Dermis blood vessel endothelial cell (primary cell): Measurements from ENCODE around the gene SH3BP5. TPM values are rescaled to one million over a fixed set of nuclear protein-coding genes. Genes with fewer than 3 reads are reported as not detected.
A peak's percentile ranks its signal among the peaks of the same experiment; 100 is the strongest.

Experiments used
- DNase-seq: peaks from one replicate; pipeline ENCODE4 v3.0.0; 2010
- total RNA-seq: library from RNA; depleted of rRNA; stranded (reverse); fragments of >200 nt; gene quantifications from 2 replicates; pipeline ENCODE4 v1.2.3, GENCODE V29; 2014

The SH3BP5 gene
- total RNA-seq, 1 donor from 2014 or later = 145 TPM

DNA sequence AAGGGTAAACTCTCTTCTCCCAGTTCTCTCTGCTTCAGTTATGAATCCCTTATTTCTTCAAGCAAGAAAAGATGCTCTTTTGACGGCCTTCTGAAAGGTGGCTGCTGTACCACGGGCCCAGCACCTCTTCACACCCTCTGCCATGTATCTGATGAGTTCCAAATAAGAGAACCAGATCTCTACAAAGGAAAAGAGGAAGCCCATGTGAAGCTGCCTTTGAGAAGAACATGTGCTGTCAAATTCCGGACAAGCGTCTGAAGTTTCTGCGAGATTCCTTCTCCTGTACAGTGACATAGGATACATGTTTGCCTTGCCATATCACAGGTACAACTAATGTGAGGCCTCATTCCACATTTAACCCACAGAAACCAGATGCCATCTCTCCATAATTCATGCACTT is 59.2 kb downstream of the SH3BP5 start:
- no peak for DNase-seq

DNA sequence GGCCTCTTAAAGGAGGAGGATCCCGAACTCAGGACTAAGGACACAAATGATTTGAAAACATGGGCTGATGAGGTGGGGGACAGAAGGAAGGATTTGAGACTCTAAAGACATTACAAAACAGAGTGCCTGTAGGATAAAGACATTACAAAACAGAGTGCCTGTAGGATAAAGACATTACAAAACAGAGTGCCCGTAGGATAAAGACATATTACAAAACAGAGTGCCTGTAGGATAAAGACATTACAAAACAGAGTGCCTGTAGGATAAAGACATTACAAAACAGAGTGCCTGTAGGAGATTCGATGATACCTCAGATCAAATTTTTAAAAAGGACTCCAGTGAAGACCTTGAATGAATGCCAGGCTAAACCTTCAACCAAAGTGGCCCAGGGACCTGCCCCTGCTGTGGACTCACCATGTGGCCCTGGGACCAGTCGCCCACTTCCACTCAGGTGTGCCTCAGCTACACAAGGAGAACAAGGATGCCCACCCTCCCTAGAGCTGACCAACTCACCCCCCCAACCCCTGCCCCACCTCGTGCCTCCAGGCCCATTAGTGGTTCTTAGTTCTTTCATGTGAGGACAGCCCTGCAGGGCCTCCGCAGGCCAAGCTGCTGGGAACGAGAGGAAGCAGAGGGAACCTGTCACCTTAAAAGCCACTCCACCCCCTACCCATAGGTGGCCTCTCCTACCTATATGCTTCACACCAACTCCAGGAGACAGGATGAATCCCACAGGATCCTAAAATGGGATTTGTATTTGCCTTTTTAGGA is 59.8 kb downstream of the SH3BP5 start:
- DNase-seq = no peak

- no peak for DNase-seq
Measured at GRCh38 chr3:15271785-15272381, 60.5 kb downstream of the SH3BP5 start.

GRCh38 chr3:15271030-15271429 is 61.4 kb downstream of the SH3BP5 start:
- DNase-seq = no peak

GRCh38 chr3:15269091-15269989 is 63.0 kb downstream of the SH3BP5 start:
- peak; percentile 98 for DNase-seq

DNA sequence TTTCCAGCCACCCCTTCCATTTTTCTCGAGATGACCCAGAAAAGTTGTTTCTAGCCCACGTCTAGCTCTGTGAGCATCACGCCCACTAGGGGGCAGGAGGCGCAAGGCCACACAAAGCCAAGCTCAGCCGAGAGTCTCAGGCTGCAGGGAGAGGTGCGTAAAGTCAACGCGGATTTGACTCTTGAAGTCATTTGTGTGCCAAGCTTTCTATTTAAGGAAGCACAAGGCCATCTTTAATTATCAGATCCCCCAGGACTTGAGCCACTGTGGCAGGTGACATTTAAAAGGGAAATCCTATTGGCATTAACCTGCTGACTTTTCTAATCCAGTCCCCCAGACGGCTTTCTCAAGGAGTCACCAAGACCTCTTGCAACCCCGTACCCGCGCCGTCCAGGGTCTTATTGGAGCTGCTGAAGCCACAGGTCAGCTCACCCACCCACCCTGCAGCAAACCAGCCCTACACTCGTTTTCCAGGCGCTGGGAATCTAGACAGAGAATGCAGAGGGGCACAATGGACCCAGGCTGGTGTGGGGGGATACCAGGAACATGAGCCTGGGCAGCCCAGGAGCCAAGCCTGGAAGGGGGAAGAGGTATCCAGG is 64.3 kb downstream of the SH3BP5 start:
- DNase-seq = peak; percentile 94

DNA sequence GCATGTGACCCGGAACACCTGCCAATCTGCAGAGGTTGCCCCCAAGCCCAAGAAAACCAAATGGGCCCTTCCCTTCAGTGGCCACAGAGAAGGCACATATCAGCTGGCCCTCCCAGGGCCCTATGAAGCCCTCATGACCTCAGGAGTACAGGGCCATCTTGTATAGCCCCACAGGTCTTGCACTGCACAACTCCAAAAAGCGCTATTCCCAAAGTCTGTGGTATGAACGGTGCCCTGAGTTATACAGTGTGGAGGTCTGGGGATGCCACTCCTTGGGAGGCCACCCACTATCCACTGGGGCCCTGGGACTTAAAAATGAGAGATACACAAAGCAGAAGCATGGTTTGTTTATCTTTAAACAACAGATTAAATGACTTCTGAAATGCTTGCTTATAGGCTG is 64.9 kb downstream of the SH3BP5 start:
- no peak for DNase-seq

DNA sequence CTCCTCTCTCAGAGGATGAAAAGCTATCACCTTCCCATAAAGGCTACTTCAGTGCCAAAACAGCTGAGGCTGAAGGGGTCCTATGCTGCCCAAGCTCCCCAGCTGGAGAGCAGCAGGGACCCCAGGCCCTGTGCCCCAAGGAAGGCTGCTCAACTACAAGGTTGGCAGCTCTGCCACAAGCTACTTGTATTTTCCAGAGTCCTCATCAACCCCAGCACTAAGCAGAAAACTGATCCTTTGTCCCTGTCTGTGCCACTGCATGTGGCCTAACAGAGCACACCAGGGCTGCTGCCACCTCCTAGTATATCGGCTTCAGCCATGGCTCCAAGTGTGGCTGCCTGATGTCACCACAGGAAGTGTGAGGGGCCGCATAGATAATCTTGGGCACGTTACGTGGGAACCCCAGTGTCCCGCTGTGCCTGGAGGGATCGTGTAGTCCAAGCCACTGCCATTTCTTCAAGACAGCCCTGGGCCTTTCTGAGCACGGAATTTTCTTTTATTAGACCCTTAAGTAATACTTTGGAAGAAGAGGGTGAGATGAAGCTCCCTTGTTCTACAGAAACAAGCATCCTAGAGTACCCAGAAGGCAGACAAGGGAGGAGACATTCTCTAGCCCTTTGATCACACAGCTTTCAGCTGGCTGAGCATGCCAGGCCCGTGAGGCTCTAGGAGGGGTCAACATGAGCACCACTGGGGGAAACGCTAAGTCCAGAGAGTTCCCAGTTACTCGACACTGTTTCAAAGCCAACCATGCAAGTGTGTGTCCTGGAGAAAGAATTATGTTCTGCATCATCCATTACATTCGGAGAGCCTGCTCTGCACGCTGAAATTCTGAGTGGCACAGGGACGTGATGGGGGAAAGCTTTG is 65.6 kb downstream of the SH3BP5 start:
- DNase-seq = no peak

GRCh38 chr3:15265655-15266509 is 66.5 kb downstream of the SH3BP5 start:
- DNase-seq = no peak

DNA sequence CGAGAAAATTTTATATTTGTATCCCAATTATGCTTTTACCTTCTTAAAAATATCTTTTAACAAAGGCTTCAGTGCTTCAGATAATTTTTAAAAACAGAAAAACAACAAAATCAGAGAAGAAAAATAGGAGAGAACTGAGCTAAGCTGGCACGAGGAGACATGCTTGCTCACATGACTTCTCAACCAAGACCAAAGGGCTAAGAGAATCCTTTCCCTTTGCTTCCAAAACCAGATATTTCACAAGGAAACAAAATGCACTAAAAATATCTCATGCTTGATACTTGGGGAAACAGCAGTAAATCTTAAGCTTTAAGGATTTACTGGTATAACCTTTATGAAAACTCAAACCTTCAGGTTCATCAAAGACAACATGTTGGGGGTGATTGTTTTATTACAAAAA is 67.9 kb downstream of the SH3BP5 start:
- no peak for DNase-seq

DNA sequence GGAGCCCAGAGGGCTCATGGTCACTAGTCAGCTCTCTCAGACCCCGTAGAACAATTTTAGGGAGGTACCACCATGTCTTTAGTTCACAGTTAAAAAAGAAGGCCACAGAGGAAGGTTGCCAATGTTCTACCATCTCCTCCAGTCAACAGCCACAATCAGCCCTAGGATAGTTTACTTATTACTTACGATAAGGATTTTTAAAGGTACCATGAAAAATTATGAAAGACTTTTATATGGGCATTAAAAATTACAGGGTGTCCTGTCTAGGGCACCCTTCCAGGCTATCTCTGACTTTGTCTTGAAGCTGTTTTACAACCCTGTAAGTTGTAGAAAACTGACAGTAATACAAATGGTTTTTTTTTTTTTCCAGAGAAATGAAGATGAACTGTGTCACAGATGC is 68.5 kb downstream of the SH3BP5 start:
- no peak for DNase-seq

GRCh38 chr3:15263120-15263519 is 69.3 kb downstream of the SH3BP5 start:
- DNase-seq = no peak

DNA sequence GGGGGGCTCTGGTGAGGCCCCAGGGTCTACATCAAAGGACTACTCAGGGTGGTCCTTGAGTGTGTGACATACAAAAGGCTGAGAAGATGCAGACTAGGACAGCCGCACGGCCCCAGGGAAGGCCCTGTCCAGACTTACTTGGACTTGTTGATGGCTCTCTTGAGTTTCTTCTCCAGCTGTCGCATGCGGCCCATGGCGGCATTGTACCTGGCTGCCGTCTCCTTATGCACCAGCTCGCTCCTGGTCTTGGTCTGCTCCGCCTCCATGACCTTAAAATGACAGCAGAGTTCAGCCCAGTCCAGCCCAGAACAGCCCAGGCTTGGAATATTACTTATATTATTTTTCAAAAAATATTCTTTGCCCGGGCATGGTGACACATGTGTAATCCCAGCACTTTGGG is 70.4 kb downstream of the SH3BP5 start:
- no peak for DNase-seq

- DNase-seq = no peak
Measured at GRCh38 chr3:15261274-15261673, 71.1 kb downstream of the SH3BP5 start.

- no peak for DNase-seq
Measured at GRCh38 chr3:15260531-15260930, 71.9 kb downstream of the SH3BP5 start.

DNA sequence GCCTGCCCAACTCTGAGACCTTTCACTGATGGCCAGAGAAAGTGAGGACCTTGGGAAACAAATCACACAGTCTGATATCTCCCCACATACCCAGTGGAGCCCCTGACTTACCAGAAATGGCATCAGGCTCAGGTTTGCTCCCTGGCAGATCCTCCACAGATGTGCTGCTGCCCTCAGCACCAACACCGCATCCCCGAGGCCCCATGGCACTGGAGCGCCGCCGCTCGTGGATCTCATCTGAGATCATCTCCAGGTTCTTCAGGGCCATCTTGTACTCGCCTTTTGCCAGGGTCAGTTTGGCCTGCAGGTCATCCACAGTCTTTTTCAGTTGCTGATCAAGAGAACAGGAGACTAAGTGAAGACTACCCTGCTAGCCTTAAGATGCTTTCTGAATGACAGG is 73.7 kb downstream of the SH3BP5 start:
- DNase-seq = no peak

DNA sequence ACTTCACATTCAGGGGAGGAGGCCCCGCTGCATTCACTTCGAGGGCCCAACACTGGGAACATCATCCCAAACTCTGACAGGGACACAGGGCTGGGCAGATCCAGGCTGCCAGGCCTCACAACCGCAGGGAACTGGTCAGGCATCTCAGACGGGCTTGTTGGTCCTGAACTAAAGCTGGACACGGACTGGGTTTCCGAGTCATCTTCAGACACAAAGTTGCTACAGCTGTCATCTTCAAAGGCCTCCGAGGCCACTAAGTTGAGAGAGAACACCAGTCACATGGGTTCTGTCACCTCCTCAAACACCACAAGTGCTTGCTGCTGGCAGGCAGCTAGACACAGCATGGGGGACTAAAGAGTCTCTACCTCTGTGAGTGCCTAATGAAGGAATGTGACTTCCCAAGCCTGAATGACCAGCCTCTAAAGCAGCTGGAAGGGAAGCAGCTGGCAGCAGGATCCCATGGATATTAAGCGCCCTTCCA is 75.5 kb downstream of the SH3BP5 start:
- no peak for DNase-seq

DNA sequence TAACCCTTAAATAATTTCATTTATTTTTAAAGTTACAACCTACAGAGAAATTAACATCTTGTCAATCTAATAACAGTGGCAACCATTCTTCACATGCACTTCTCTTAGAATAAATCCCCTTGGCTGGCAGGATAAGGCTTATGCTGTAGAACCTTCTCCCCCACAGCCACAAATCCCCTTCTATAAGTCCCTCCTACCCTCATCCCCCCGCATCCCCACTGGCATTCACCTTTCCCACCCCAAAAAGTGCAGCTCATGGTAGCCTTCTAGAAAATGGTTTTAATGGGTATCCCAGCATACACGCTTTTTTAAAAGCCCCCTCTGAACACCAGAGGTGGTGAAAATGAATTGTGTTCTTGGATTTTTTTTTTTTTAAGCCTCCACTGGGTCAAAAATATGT is 77.2 kb downstream of the SH3BP5 start:
- DNase-seq = no peak

GRCh38 chr3:15253023-15253697 is 79.2 kb downstream of the SH3BP5 start:
- DNase-seq = no peak

DNA sequence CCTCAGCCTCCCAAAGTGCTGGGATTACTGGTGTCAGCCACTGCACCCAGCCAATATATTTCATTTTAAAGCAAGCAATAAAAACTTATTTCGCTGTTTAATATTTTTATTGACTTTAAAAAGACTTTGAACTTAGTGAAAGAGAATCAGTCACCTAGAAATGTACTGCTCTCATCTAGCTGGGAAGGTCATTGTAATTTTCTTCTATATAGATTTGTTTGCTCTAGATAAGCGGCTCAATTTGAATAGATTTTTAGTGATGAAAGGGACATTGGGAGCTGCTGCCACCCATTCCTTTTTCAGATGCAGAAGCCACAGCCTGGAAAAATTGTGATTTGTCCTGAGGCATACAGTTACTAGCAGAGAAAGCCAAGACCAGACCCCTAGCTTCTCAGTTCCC is 86.2 kb downstream of the SH3BP5 start:
- no peak for DNase-seq
